Stimulated activated CD4-positive, alpha-beta T cell treated with anti-CD3 and anti-CD28 coated beads, Interleukin-1b, Interleukin-23, amount 100 ng/mL, for 4 hours (primary cell): ENCODE data around the gene ST6GALNAC6.
"Not testable (repeated sequence)": the region's sequence is repeated elsewhere in the genome, so short reads cannot be mapped to it uniquely, and the experiment has no call there.

Experiments
- DNase-seq, 2 donors: peaks; one replicate each; pipeline ENCODE4 v3.0.0-alpha.2; 2020; ENCODE audit warnings: low read depth in 2 of 2

The ST6GALNAC6 gene

GRCh38 chr9:127893392-127893791 is 6.0 kb downstream of the ST6GALNAC6 start:
- no peak for DNase-seq

GRCh38 chr9:127892831-127893230 is 6.6 kb downstream of the ST6GALNAC6 start:
- no peak for DNase-seq

GRCh38 chr9:127890053-127890452 is 9.3 kb downstream of the ST6GALNAC6 start:
- DNase-seq, result no peak

- DNase-seq, result no peak
Measured at GRCh38 chr9:127887792-127888191, 11.6 kb downstream of the ST6GALNAC6 start.

- no peak for DNase-seq
Measured at GRCh38 chr9:127886401-127886972, 12.9 kb downstream of the ST6GALNAC6 start.

DNA sequence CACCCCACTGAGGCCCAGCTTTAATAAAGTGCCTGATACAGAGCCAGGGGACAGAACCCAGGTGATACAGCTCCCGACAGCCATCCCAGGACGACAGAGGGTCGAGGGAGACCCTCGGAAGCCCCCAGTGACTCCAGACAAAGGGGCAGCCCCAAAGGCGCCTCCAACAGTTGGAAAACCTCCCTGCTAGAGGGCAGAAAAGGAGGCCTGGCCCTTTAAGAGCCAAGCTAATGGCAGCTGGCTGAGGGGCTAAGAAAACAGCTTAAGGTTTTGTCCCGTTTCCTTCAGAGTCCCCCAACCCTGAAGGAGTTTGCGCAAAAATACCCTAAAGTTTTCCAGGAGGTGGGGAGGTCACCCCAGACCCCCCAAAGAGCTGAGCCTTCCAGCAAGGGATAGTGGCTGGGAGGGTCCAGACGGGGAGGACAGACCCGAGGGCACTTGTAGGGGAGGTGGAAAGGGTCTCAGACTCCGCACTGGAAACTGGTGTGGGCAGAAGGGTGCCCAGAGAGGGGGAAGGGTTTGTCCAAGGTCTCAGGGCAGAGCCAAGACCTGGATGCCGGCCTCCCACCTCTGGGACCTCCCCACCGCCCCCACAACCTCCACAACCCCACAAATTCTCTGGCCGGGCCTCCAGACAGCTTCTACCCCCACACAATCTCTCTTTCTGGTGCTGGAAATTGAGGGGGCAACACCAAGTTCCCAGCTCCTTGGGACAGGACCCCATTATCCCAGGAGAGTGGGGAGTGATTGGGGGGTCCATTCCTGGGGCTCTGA is 13.7 kb downstream of the ST6GALNAC6 start:
- no peak for DNase-seq

GRCh38 chr9:127884976-127885490 is 14.4 kb downstream of the ST6GALNAC6 start:
- DNase-seq, result no peak

- no peak for DNase-seq
Measured at GRCh38 chr9:127884427-127884911, 14.9 kb downstream of the ST6GALNAC6 start.

- no peak for DNase-seq
Measured at GRCh38 chr9:127883959-127884358, 15.4 kb downstream of the ST6GALNAC6 start.

- DNase-seq, result not testable (repeated sequence)
Measured at GRCh38 chr9:127881715-127882114, 17.7 kb downstream of the ST6GALNAC6 start.

DNA sequence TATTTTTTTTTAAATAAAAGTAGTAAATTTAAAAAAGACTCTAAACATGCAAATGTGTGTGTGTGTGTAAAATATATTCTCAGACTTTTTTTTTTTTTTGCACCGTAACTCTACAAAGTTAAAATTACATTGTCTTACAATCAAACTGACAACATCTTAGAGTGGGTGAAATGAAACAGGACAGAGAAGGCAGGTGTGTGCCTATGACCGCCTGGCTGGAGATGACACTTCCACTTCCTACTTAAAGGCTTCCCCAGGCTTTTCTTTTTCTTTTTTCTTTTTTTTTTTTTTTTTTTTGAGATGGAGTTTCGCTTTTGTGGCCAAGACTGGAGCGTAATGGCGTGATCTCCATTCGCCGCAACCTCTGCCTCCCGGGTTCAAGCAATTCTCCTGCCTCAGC is 19.3 kb downstream of the ST6GALNAC6 start:
- DNase-seq, result no peak

DNA sequence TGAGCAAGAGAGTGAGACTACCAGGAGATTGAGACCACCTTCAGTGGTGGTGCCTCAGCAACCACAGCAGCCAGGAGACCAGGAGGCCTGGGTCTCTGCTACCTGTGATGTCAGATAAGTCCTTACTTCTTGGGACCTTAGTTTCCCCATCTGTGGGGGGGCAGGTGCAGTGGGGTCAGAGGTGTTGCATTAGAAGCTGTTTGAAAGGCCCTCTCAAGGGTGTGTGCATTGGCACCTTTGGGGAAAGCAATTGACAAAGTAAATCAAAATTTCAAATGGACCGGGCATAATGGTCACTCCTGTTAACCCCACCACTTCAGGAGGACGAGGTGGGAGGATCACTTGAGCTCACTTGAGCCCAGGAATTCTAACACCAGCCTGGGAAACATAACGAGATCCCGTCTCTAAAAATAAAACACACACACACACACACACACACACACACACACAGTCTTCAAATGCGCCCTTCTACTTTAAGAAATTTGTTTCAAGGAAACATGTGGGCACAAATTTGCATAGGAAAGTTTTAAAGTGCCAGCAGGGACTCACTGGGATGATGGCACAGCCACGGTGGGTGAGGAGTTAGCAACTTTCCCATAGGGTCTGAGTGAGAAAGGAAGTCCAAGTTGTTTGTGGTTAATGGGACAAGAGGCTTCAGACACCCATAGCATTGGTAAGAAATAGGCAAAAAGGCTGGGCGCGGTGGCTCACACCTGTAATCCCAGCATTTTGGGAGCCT is 20.6 kb downstream of the ST6GALNAC6 start:
- no peak for DNase-seq

DNA sequence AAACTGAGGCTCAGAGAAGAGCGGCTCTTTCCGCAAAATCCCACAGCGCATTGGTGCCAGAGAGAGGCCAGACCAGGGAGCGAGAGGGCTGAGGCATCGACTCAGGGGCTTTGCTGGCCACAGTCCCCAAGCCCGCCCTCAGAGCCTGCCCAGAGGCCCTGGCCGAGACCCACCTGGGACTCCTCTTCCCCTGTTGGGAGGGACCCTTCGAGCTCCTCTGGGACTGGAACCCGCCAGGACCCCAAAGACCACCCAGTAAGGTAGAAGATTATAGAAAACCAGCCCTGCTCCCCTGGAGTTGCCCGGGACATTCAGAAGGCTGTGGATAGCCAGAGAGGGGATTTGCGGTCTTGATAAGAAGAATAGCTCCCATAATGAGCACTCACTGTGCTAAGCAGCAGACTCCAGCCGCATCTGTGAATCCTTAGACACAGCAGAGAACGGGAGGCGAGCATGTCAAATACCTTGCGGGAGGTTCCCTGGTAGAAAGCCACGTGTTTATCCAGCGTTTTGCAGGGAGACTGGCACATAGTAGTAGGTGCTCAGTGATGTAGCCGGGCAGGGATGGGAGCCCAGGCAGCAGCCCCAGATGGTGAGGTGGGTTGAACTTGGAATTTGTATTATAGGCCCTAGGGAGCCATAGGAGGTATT is 21.3 kb downstream of the ST6GALNAC6 start:
- no peak for DNase-seq

GRCh38 chr9:127877566-127877998 is 21.8 kb downstream of the ST6GALNAC6 start, which contains the start of gene AK1:
AK1 (minus strand) TSS chr9:127877675; CDS start chr9:127874617, 3,058 bp downstream.
- no peak for DNase-seq

DNA sequence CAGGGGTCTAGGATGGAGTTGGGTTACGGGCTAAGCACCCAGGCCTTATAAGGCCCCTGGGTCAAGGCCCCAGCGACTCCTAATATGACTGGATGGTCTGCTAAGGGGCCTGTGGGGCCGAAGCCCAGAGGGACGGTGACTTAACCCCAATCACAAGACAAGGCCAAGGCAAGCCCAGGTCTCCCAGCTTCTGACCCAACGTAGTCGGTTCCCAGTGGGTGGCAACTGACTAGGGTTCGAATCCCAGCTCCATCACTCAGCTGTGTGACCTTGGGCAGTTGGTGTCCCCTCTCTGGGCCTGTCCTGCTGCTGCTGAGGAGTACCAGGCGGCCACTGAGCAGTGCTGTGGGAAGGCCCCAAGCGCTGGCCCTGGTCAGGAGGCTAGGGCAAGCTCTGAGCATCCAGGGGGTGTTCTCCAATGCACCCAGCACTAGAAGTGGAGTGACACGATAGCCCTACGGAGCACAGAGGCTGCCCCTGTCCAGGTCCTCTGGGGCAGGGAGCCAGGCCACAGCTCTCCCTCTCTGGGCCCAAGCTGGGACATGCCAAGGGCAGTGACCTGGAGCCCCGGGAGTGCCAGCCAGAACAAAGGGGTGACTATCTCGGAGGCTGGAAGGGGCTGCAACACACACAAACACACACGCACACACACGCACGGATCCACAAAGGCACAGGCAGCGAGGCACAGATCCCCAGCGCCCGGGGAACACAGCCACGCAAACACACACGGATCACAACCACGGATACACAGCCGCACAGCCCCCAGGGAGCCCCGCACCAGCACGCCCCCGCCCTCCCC is 22.4 kb downstream of the ST6GALNAC6 start:
- DNase-seq, result no peak

DNA sequence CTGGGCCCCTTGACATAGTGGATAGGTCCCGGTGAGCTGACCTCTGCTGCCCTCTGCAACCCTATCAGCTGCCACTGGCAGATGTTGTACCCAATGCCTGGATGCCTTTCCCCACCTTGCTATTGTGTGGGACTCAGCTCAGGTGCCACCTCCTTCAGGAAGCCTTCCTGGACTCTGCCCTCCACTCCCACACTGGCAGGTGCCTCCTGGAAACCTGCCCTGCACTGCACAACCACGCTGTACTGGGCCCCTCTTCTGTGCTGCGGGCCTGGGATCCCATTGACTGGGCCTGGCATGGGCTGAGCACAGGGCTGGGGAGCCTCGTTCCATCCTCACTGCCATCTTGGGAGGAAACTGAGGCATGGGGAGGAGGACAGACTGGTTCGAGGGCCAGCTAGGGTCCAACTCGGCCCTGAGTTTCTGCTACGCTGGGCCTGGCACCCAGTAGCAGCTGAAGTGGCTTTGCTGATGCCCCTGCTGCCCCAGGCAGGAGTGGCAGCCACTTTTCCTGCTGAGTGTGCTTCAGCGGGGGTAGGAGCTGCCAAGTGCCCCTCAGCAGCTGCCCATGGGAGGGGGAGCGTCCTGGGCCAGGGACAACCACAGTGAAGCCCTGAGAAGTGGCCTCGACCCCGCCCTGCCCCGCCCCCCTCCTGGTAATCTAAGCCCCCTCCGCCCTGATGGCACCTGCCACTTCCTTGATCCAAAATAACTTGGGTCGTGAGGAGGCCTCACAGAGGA is 23.2 kb downstream of the ST6GALNAC6 start:
- no peak for DNase-seq

DNA sequence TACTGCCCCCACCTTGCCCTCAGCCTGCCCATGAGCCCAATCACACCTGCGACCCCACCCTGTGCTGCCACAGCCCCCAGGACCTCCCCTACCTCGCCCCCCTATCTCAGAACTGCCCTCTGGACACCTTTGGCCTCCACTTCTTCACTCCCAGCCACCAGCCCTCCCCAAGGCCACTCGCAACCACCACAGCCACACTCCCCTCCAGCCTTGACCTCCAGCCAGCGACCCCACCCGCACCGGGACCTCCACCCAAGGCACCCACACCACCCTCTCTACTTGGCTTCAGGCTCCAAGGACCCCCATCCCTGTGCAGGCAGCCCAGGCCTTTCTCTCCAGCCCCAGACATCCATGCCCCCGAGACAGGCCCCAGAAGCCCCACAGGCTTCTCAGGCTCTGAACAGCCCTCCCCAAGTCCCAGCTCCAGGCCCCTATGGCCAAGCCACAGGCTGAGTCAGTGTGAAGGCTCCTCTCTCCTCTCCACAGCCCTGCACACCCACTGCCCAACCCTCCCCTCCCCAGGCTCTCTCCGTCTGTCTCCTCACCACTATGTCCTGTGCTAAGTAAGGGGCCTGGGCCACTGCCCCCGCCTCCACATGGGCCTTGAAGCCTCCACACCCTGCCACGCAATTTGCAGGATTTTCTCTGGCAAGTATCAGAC is 24.0 kb downstream of the ST6GALNAC6 start:
- no peak for DNase-seq

DNA sequence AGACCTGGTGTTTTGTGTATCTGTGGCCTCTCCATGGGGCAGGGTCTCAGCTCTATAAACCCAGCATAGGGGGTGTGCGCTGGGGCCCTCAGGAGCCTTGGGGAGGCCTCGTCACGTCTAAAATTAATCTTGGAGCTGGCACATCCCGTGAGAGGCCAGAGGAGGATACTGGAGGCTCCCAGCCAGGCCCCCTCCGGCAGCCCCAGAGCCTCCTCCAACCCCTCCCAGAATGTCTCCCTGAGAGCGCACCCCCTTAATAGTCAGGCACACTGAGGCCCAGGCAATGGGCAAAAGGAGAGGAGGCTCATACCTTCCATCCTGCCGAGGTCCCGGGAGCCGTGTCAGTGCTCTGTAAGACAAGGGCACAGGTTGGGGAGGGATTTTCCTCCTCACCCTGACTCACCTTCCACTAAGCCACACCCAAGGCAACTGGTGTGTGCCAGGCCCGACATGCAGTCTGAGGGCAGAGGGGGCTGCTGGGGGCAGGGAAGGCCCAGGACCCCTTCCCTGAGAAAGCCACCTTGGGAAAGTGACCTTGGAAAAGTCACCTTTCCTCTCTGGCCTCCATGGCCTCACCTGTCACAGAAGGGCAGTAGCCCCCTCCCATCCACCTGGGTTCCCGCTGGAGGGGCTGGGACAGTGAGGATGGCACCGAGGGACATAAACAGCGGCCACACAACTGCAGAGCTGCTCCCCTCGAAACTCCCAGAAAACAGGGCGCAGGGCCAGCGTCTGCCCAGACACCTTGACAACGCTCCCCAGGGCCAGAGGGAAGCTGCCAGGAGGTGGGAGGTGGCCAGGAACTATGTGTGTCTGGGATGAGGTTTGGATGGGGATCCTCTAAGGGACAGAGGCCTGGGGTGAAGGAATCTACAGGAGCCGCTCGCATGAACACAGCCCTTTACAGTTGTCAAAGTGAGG is 24.8 kb downstream of the ST6GALNAC6 start:
- DNase-seq, result no peak

- DNase-seq, result no peak
Measured at GRCh38 chr9:127873886-127874285, 25.5 kb downstream of the ST6GALNAC6 start.
